K562 (cell line): ENCODE data around the gene UFSP2. TPM values are rescaled to one million over a fixed set of nuclear protein-coding genes. Genes with fewer than 3 reads are reported as not detected.

ENCODE experiments used
- CHD1 ChIP-seq: fragments of 200-600 bp; sonication (generic); IDR thresholded peaks from one replicate; pipeline ENCODE4 v1.6.1; 2012; ENCODE audit warnings: mild to moderate bottlenecking, moderate library complexity, low read length, inconsistent platforms
- EP400 ChIP-seq: fragments of 450-650 bp; IDR thresholded peaks from 2 replicates; pipeline ENCODE4 v1.6.1; 2017; ENCODE audit warnings: antibody characterized with exemption, mild to moderate bottlenecking, moderate library complexity
- ID3 ChIP-seq, 2 experiments: fragments of 250-450 bp in 1 of 2; fragments of 450-650 bp in 1 of 2; sonication (Bioruptor Pico) in 1 of 2; IDR thresholded peaks; 2 replicates each; pipeline versions ENCODE4 v1.6.1 to v1.8.0; 2016 to 2021; ENCODE audit warnings: mild to moderate bottlenecking in 2 of 2, moderate library complexity in 2 of 2, missing compliant biosample characterization in 1 of 2, missing genetic modification characterization in 1 of 2
- KLF6 ChIP-seq: fragments of 250-450 bp; sonication (Bioruptor Pico); IDR thresholded peaks from 2 replicates; pipeline ENCODE4 v1.4.0; 2020; ENCODE audit warnings: mild to moderate bottlenecking, moderate library complexity, borderline replicate concordance
- MGA ChIP-seq: fragments of 450-650 bp; IDR thresholded peaks from 2 replicates; pipeline ENCODE4 v1.6.1; 2016; ENCODE audit warnings: mild to moderate bottlenecking, moderate library complexity
- PBX2 ChIP-seq, 2 experiments: IDR thresholded peaks in 1 of 2; conservative IDR thresholded peaks in 1 of 2; 2 replicates each; pipeline ENCODE4 v1.6.1; 2016; ENCODE audit warnings: low read depth in 2 of 2, mild to moderate bottlenecking in 1 of 2, missing compliant biosample characterization in 1 of 2, missing genetic modification characterization in 1 of 2, moderate library complexity in 1 of 2
- RNF2 ChIP-seq: sonication (generic); IDR thresholded peaks from 2 replicates; pipeline ENCODE4 v1.6.1; 2016
- ZBTB43 ChIP-seq: sonication (generic); formaldehyde crosslinking; IDR thresholded peaks from 2 replicates; pipeline ENCODE4 v1.8.0; 2023; ENCODE audit warnings: mild to moderate bottlenecking, missing genetic modification reagents
- ZNF311 ChIP-seq: fragments of 250-450 bp; sonication (Bioruptor Pico); IDR thresholded peaks from 2 replicates; pipeline ENCODE4 v1.4.0; 2020; ENCODE audit warnings: mild to moderate bottlenecking, moderate library complexity
- polyA plus RNA-seq, 8 experiments: library from polyadenylated mRNA; depleted of rRNA in 4 of 8; stranded (reverse) in 5 of 8; unstranded in 3 of 8; fragments of >200 nt; fragmentation: Nextera tagmentation in 2 of 8; fragmentation: Illumina TruSeq in 1 of 8; extraction: Ambion mirVana in 2 of 8; extraction: Trizol in 1 of 8; gene quantifications; 2 replicates each; pipeline versions ENCODE4 v1.2.1 to v1.2.3, GENCODE V29; 2011 to 2014; ENCODE audit warnings: inconsistent platforms in 1 of 8, missing spikeins in 1 of 8
- total RNA-seq, 7 experiments: library from RNA; depleted of rRNA in 6 of 7; stranded (reverse); fragments of >200 nt in 6 of 7; fragmentation: Illumina TruSeq in 2 of 7; extraction: Trizol in 2 of 7; gene quantifications; 2 replicates each; pipeline versions ENCODE4 v1.2.1 to v1.2.3, GENCODE V29; 2011 to 2021; ENCODE audit warnings: low replicate concordance in 1 of 7

Gene UFSP2
- total and polyA plus RNA-seq, 9 of the 15 experiments (the other 6 are each of a cell fraction or from before 2014, with no cell fraction given): 20.1 to 55.8 (median 26.6) TPM

GRCh38 chr4:185425647-185426352 lies at the start of gene UFSP2 (continued):
- 0 out of 2 replicates have a peak, but pooled peaks have one; percentile 48 for TF ChIP-seq ZBTB43
- no peak for TF ChIP-seq ZNF311 (CRISPR knock-in tag)
- peak; percentile 87 for TF ChIP-seq EP400
- TF ChIP-seq MGA: peak; percentile 85
- peak; percentile 31; the same call in 1 of the 2 replicates for TF ChIP-seq KLF6
- TF ChIP-seq PBX2 (CRISPR knock-in tag; IDR thresholded peaks at IDR 0.05; ENCODE audit: low read depth): no peak
- TF ChIP-seq PBX2 (tag; conservative IDR thresholded peaks at IDR 0.05; ENCODE audit: low read depth): no peak
- no peak for TF ChIP-seq ID3 (CRISPR knock-in tag; IDR thresholded peaks at IDR 0.05)
- no peak for TF ChIP-seq ID3 (tag; IDR thresholded peaks at IDR 0.05)
- TF ChIP-seq RNF2: peak; percentile 81
- no peak for TF ChIP-seq CHD1
